Urinary bladder (tissue), 4 donors: Measurements from ENCODE around the gene RTP3. TPM values are rescaled to one million over a fixed set of nuclear protein-coding genes. Genes with fewer than 3 reads are reported as not detected.
A peak's percentile ranks its signal among the peaks of the same experiment; 100 is the strongest.
"Not testable (repeated sequence)": the region's sequence is repeated elsewhere in the genome, so short reads cannot be mapped to it uniquely, and the experiment has no call there.

Experiments used
- DNase-seq: peaks from one replicate; pipeline ENCODE4 v3.0.0-alpha.2; 2015; ENCODE audit errors: extremely low spot score
- H3K27ac ChIP-seq: one replicate; pipeline ENCODE4 v1.5.1; 2013; ENCODE audit warnings: low read depth, mild to moderate bottlenecking, moderate library complexity
- H3K36me3 ChIP-seq: one replicate; pipeline ENCODE4 v1.6.1; 2013; ENCODE audit warnings: mild to moderate bottlenecking, moderate library complexity; ENCODE audit not compliant: insufficient read depth
- H3K4me1 ChIP-seq: one replicate; pipeline ENCODE4 v1.6.1; 2013; ENCODE audit warnings: mild to moderate bottlenecking, moderate library complexity; ENCODE audit not compliant: insufficient read depth
- H3K4me3 ChIP-seq: one replicate; pipeline ENCODE4 v1.5.1; 2013; ENCODE audit warnings: low read depth, low read length
- WGBS: extraction: QIAGEN DNeasy Blood & Tissue Kit; methylation state at CpG from one replicate; pipeline ENCODE4 v1.1.7; 2013; 5-methylcytosine and 5-hydroxymethylcytosine counted together
- polyA plus RNA-seq: library from polyadenylated mRNA; stranded (reverse); fragments of 200-250 nt; gene quantifications from one replicate; pipeline ENCODE4 v1.2.3, GENCODE V29; 2013
- total RNA-seq: library from RNA; depleted of rRNA; stranded (reverse); fragments of >200 nt; gene quantifications from one replicate; pipeline ENCODE4 v1.2.3, GENCODE V29; 2014
- donor health status: healthy with polysubstance abuse.
- donor health status: healthy.

RTP3 gene
- total and polyA plus RNA-seq, 2 donors = not detected

GRCh38 chr3:46533091-46533490 lies 35.3 kb downstream of the RTP3 start:
- H3K36me3 ChIP-seq = no peaks in the 10 kb centered on the region
- no peak for DNase-seq
- WGBS = 84% methylated on average over 3 of the region's 3 CpGs

GRCh38 chr3:46535746-46536145 lies 38.0 kb downstream of the RTP3 start:
- no peak for DNase-seq
- H3K27ac ChIP-seq = no peak overlapping the region
- no peak overlapping the region for H3K4me3 ChIP-seq
- H3K36me3 ChIP-seq = no peaks in the 10 kb centered on the region
- H3K4me1 ChIP-seq = no peaks in the 10 kb centered on the region
- 96% methylated on average over 5 of the region's 5 CpGs for WGBS

More at GRCh38 chr3:46533091-46533490, 35.3 kb downstream of the RTP3 start:
- no peak overlapping the region for H3K27ac ChIP-seq
- H3K4me3 ChIP-seq = no peak overlapping the region
- no peaks in the 10 kb centered on the region for H3K4me1 ChIP-seq

GRCh38 chr3:46536758-46537157 lies 39.0 kb downstream of the RTP3 start:
- DNase-seq = no peak
- Histone ChIP-seq H3K4me1 (no peaks in the 10 kb centered on the region), H3K4me3 (no peak overlapping the region), H3K36me3 (no peaks in the 10 kb centered on the region), H3K27ac (no peak overlapping the region)

GRCh38 chr3:46537316-46537715 lies 39.5 kb downstream of the RTP3 start:
- H3K4me1 ChIP-seq = no peaks in the 10 kb centered on the region
- no peak overlapping the region for H3K27ac ChIP-seq
- no peak overlapping the region for H3K4me3 ChIP-seq
- 98% methylated on average over 1 of the region's 1 CpG for WGBS
- no peaks in the 10 kb centered on the region for H3K36me3 ChIP-seq
- DNase-seq = no peak

- H3K4me3 ChIP-seq = no peak overlapping the region
- H3K4me1 ChIP-seq = peaks cover 1% of the 10 kb centered on the region
- WGBS = 92% methylated on average over 5 of the region's 5 CpGs
- H3K36me3 ChIP-seq = no peaks in the 10 kb centered on the region
- no peak overlapping the region for H3K27ac ChIP-seq
- no peak for DNase-seq
Observed at GRCh38 chr3:46537779-46538178, 40.0 kb downstream of the RTP3 start.

GRCh38 chr3:46538425-46538802 lies 40.6 kb downstream of the RTP3 start:
- not testable (repeated sequence) for DNase-seq, H3K4me3 ChIP-seq, H3K4me1 ChIP-seq, H3K36me3 ChIP-seq, H3K27ac ChIP-seq
- 68% methylated on average over 5 of the region's 5 CpGs for WGBS

- Histone ChIP-seq H3K4me1 (peaks cover 1% of the 10 kb centered on the region), H3K4me3 (no peak overlapping the region), H3K36me3 (no peaks in the 10 kb centered on the region), H3K27ac (no peak overlapping the region)
- WGBS = 36% methylated on average over 14 of the region's 14 CpGs
- no peak for DNase-seq
Observed at GRCh38 chr3:46538803-46539442, 41.1 kb downstream of the RTP3 start.

GRCh38 chr3:46539443-46540005 lies 41.7 kb downstream of the RTP3 start:
- WGBS = 91% methylated on average over 9 of the region's 9 CpGs
- H3K4me1 ChIP-seq = peaks cover 1% of the 10 kb centered on the region
- peak overlapping the region; percentile 62 for H3K27ac ChIP-seq
- no peak overlapping the region for H3K4me3 ChIP-seq
- no peak for DNase-seq
- no peaks in the 10 kb centered on the region for H3K36me3 ChIP-seq

- Histone ChIP-seq H3K27ac (no peak overlapping the region), H3K4me1 (peaks cover 1% of the 10 kb centered on the region), H3K4me3 (no peak overlapping the region), H3K36me3 (no peaks in the 10 kb centered on the region)
- 92% methylated on average over 4 of the region's 4 CpGs for WGBS
- no peak for DNase-seq
Observed at GRCh38 chr3:46540550-46540949, 42.8 kb downstream of the RTP3 start.

- no peak overlapping the region for H3K4me3 ChIP-seq
- peaks cover 1% of the 10 kb centered on the region for H3K4me1 ChIP-seq
- no peak for DNase-seq
- no peak overlapping the region for H3K27ac ChIP-seq
- H3K36me3 ChIP-seq = no peaks in the 10 kb centered on the region
- WGBS = 83% methylated on average over 1 of the region's 1 CpG
Observed at GRCh38 chr3:46541835-46542234, 44.1 kb downstream of the RTP3 start.

GRCh38 chr3:46542344-46542743 lies 44.6 kb downstream of the RTP3 start:
- WGBS = 83% methylated on average over 2 of the region's 2 CpGs
- H3K36me3 ChIP-seq = no peaks in the 10 kb centered on the region
- no peak overlapping the region for H3K4me3 ChIP-seq
- DNase-seq = no peak
- no peak overlapping the region for H3K27ac ChIP-seq
- H3K4me1 ChIP-seq = peaks cover 1% of the 10 kb centered on the region

GRCh38 chr3:46542801-46543201 lies 45.0 kb downstream of the RTP3 start:
- no peak for DNase-seq

GRCh38 chr3:46544771-46545503 lies 47.2 kb downstream of the RTP3 start:
- no peak overlapping the region for H3K4me3 ChIP-seq
- H3K36me3 ChIP-seq = no peaks in the 10 kb centered on the region
- DNase-seq = no peak
- peaks cover 1% of the 10 kb centered on the region for H3K4me1 ChIP-seq
- no peak overlapping the region for H3K27ac ChIP-seq
- WGBS = 92% methylated on average over 17 of the region's 17 CpGs

More at GRCh38 chr3:46542801-46543201, 45.0 kb downstream of the RTP3 start:
- Histone ChIP-seq H3K4me3 (no peak overlapping the region), H3K4me1 (peaks cover 1% of the 10 kb centered on the region), H3K27ac (peak overlapping the region; percentile 65), H3K36me3 (no peaks in the 10 kb centered on the region)
- WGBS = 76% methylated on average over 5 of the region's 5 CpGs
